Ascending aorta (tissue), 2 donors: ENCODE results near the gene SCAANT1. TPM values are rescaled to one million over a fixed set of nuclear protein-coding genes. Genes with fewer than 3 reads are reported as not detected.

Experiments
- DNase-seq, 2 donors: peaks; one replicate each; pipeline ENCODE4 v3.0.0-alpha.2; 2019; ENCODE audit warnings: low spot score in 2 of 2
- H3K27ac ChIP-seq, 2 donors: fragments of 200-600 bp; sonication (generic); one replicate each; pipeline ENCODE4 v1.5.1; 2016 to 2017; ENCODE audit warnings: mild to moderate bottlenecking in 1 of 2
- H3K27me3 ChIP-seq: fragments of 200-600 bp; sonication (generic); one replicate; pipeline ENCODE4 v1.5.1; 2017
- H3K36me3 ChIP-seq, 2 donors: fragments of 200-600 bp; sonication (generic); one replicate each; pipeline ENCODE4 v1.5.1; 2016
- H3K4me1 ChIP-seq, 2 donors: fragments of 200-600 bp; sonication (generic); one replicate each; pipeline ENCODE4 v1.5.1; 2016 to 2017; ENCODE audit warnings: mild to moderate bottlenecking in 1 of 2
- H3K4me3 ChIP-seq, 2 donors: fragments of 200-600 bp; sonication (generic); one replicate each; pipeline ENCODE4 v1.5.1; 2016 to 2017; ENCODE audit warnings: mild to moderate bottlenecking in 1 of 2
- H3K9me3 ChIP-seq, 2 donors: fragments of 200-600 bp; sonication (generic); one replicate each; pipeline ENCODE4 v1.5.1; 2016
- intact Hi-C: fragments of 100-400 bp; cut with DNase I; formaldehyde crosslinking; loops from one replicate; pipeline ENCODE4 v1.15.1; 2023
- total RNA-seq: library from RNA; depleted of rRNA; stranded (reverse); fragments of >200 nt; gene quantifications from one replicate; pipeline ENCODE4 v1.1.0, GENCODE V29; 2016
- TF ChIP-seq, protein P1 (sequence below), 3 experiments: fragments of 200-600 bp in 2 of 3; fragments of 450-650 bp in 1 of 3; sonication (generic) in 2 of 3; IDR thresholded peaks; one replicate each; pipeline ENCODE4 v1.5.1; 2016 to 2019; ENCODE audit warnings: antibody characterized with exemption in 3 of 3, mild to moderate bottlenecking in 1 of 3, moderate library complexity in 1 of 3

Gene SCAANT1
- total RNA-seq, 1 donor from 2014 or later: not detected

DNA sequence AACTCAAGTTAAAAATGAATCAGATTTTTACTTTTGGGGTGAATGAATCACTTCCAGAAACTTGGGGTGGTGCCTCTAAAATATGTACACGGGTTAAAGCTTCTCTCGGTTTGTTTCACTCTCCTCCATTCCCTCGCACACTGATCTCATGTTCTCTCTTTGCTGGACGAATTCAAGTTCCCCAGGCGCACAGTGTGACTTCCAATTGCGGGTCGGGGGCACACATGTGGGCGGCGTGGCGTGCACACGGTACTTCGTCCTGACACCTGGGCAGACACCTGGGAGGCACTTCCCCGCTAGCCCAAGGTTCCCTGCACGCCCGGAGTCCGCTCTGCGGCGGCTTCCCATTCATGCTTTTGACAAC is 692 bp downstream of the SCAANT1 start:
- H3K36me3 ChIP-seq: peaks cover 0 to 6% of the 10 kb centered on the region in 2 donors
- no peak for DNase-seq
- peaks cover 3 to 17% of the 10 kb centered on the region in 2 donors for H3K4me1 ChIP-seq
- TF ChIP-seq, protein P1, sequence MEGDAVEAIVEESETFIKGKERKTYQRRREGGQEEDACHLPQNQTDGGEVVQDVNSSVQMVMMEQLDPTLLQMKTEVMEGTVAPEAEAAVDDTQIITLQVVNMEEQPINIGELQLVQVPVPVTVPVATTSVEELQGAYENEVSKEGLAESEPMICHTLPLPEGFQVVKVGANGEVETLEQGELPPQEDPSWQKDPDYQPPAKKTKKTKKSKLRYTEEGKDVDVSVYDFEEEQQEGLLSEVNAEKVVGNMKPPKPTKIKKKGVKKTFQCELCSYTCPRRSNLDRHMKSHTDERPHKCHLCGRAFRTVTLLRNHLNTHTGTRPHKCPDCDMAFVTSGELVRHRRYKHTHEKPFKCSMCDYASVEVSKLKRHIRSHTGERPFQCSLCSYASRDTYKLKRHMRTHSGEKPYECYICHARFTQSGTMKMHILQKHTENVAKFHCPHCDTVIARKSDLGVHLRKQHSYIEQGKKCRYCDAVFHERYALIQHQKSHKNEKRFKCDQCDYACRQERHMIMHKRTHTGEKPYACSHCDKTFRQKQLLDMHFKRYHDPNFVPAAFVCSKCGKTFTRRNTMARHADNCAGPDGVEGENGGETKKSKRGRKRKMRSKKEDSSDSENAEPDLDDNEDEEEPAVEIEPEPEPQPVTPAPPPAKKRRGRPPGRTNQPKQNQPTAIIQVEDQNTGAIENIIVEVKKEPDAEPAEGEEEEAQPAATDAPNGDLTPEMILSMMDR (IDR thresholded peaks at IDR 0.05): no peak
- H3K9me3 ChIP-seq: no peaks in the 10 kb centered on the region
- H3K27ac ChIP-seq: peak overlapping the region; percentile 99 to 100
- H3K27me3 ChIP-seq: no peaks in the 10 kb centered on the region
- peak overlapping the region; percentile 97 to 98 for H3K4me3 ChIP-seq
- intact Hi-C loops: loop anchor here (5.0 kb wide), 2 partner anchors 66 to 81 kb away; no protein-coding TSS in a partner anchor

- intact Hi-C loops: loop anchor here (5.0 kb wide), 2 partner anchors 66 to 81 kb away; no protein-coding TSS in a partner anchor
- Histone ChIP-seq H3K27me3 (no peaks in the 10 kb centered on the region), H3K4me3 (peak overlapping the region in 1 of 2 donors; percentile 97), H3K9me3 (no peaks in the 10 kb centered on the region), H3K27ac (peak overlapping the region in 1 of 2 donors; percentile 99), H3K4me1 (peaks cover 3 to 17% of the 10 kb centered on the region in 2 donors), H3K36me3 (peaks cover 0 to 3% of the 10 kb centered on the region in 2 donors)
- TF ChIP-seq, protein P1 (IDR thresholded peaks at IDR 0.05): no peak
- DNase-seq: no peak
These were observed 1.3 kb downstream of the SCAANT1 start for GRCh38 chr3:63910891-63911290.

GRCh38 chr3:63910001-63910400 is 2.2 kb downstream of the SCAANT1 start:
- Histone ChIP-seq H3K4me1 (peaks cover 3 to 17% of the 10 kb centered on the region in 2 donors), H3K27me3 (no peaks in the 10 kb centered on the region), H3K4me3 (no peak overlapping the region), H3K36me3 (peaks cover 0 to 3% of the 10 kb centered on the region in 2 donors), H3K9me3 (no peaks in the 10 kb centered on the region), H3K27ac (no peak overlapping the region)
- TF ChIP-seq, protein P1 (IDR thresholded peaks at IDR 0.05): no peak
- DNase-seq: no peak
- intact Hi-C loops: loop anchor here (5.0 kb wide), 2 partner anchors 67 to 82 kb away; no protein-coding TSS in a partner anchor

- no peak for DNase-seq
- no peak overlapping the region for H3K4me3 ChIP-seq
- H3K36me3 ChIP-seq: no peaks in the 10 kb centered on the region
- H3K27ac ChIP-seq: no peak overlapping the region
- TF ChIP-seq, protein P1 (IDR thresholded peaks at IDR 0.05): no peak
- no peaks in the 10 kb centered on the region for H3K9me3 ChIP-seq
- peaks cover 3 to 17% of the 10 kb centered on the region in 2 donors for H3K4me1 ChIP-seq
- H3K27me3 ChIP-seq: no peaks in the 10 kb centered on the region
- intact Hi-C loops: no loop called here
These were observed 2.8 kb downstream of the SCAANT1 start for GRCh38 chr3:63909431-63909830.

GRCh38 chr3:63908776-63909175 is 3.4 kb downstream of the SCAANT1 start:
- no peak overlapping the region for H3K27ac ChIP-seq
- H3K4me1 ChIP-seq: peaks cover 3 to 11% of the 10 kb centered on the region in 2 donors
- TF ChIP-seq, protein P1 (IDR thresholded peaks at IDR 0.05): no peak
- DNase-seq: no peak
- H3K36me3 ChIP-seq: no peaks in the 10 kb centered on the region
- intact Hi-C loops: no loop called here
- H3K4me3 ChIP-seq: no peak overlapping the region
- H3K9me3 ChIP-seq: no peaks in the 10 kb centered on the region
- H3K27me3 ChIP-seq: no peaks in the 10 kb centered on the region
